Kidney capillary endothelial cell (primary cell): ENCODE data around the gene SULT1A1.
"Not testable (repeated sequence)": the region's sequence is repeated elsewhere in the genome, so short reads cannot be mapped to it uniquely, and the experiment has no call there.

ENCODE experiments used
- DNase-seq: peaks from one replicate; pipeline ENCODE4 v3.0.0-alpha.2; 2018; ENCODE audit warnings: low spot score

The SULT1A1 gene

GRCh38 chr16:28591355-28591754 lies 18.5 kb downstream of the SULT1A1 start:
- no peak for DNase-seq

GRCh38 chr16:28590384-28591340 lies 19.2 kb downstream of the SULT1A1 start:
- DNase-seq = no peak

- no peak for DNase-seq
Measured at GRCh38 chr16:28589930-28590329, 19.9 kb downstream of the SULT1A1 start.

GRCh38 chr16:28589069-28589468 lies 20.8 kb downstream of the SULT1A1 start:
- DNase-seq = no peak

GRCh38 chr16:28587386-28587785 lies 22.5 kb downstream of the SULT1A1 start:
- no peak for DNase-seq

- no peak for DNase-seq
Measured at GRCh38 chr16:28586466-28586865, 23.4 kb downstream of the SULT1A1 start.

GRCh38 chr16:28585674-28586073 lies 24.2 kb downstream of the SULT1A1 start:
- DNase-seq = no peak

GRCh38 chr16:28580726-28581315 lies 29.0 kb downstream of the SULT1A1 start:
- DNase-seq = no peak

- DNase-seq = no peak
Measured at GRCh38 chr16:28575446-28576109, 34.3 kb downstream of the SULT1A1 start.

- no peak for DNase-seq
Measured at GRCh38 chr16:28574925-28575324, 34.9 kb downstream of the SULT1A1 start.

GRCh38 chr16:28573738-28574718 lies 35.8 kb downstream of the SULT1A1 start:
- DNase-seq = no peak

GRCh38 chr16:28572696-28573510 lies 36.9 kb downstream of the SULT1A1 start:
- no peak for DNase-seq

GRCh38 chr16:28569968-28570752 lies 39.7 kb downstream of the SULT1A1 start:
- no peak for DNase-seq

GRCh38 chr16:28569021-28569420 lies 40.8 kb downstream of the SULT1A1 start:
- DNase-seq = no peak

- DNase-seq = no peak
Measured at GRCh38 chr16:28567292-28567691, 42.6 kb downstream of the SULT1A1 start.

GRCh38 chr16:28566233-28566925 lies 43.5 kb downstream of the SULT1A1 start:
- not testable (repeated sequence) for DNase-seq

GRCh38 chr16:28563218-28563617 lies 46.6 kb downstream of the SULT1A1 start:
- DNase-seq = no peak

- no peak for DNase-seq
Measured at GRCh38 chr16:28562199-28562598, 47.6 kb downstream of the SULT1A1 start.

- no peak for DNase-seq
Measured at GRCh38 chr16:28561557-28562187, 48.2 kb downstream of the SULT1A1 start.
